Subcutaneous adipose tissue (tissue), 4 donors: ENCODE results near the gene MAN1A1. TPM values are rescaled to one million over a fixed set of nuclear protein-coding genes. Genes with fewer than 3 reads are reported as not detected.

Experiments used
- CTCF ChIP-seq: fragments of 450-650 bp; IDR thresholded peaks from one replicate; pipeline ENCODE4 v1.5.1; 2016; ENCODE audit warnings: low read depth, mild to moderate bottlenecking, control low read depth, antibody characterized with exemption, moderate library complexity
- total RNA-seq, 4 donors: library from RNA; depleted of rRNA; stranded (reverse); fragments of >200 nt; gene quantifications; one replicate each; pipeline ENCODE4 v1.1.0, GENCODE V29; 2016

The MAN1A1 gene
- total RNA-seq, 4 donors from 2014 or later: 268 to 470 (median 387) TPM

GRCh38 chr6:119145111-119145510 lies 204.4 kb downstream of the MAN1A1 start:
- no peak for TF ChIP-seq CTCF

GRCh38 chr6:119142637-119143036 lies 206.9 kb downstream of the MAN1A1 start:
- TF ChIP-seq CTCF: no peak

- no peak for TF ChIP-seq CTCF
Observed at GRCh38 chr6:119142041-119142440, 207.5 kb downstream of the MAN1A1 start.

- TF ChIP-seq CTCF: no peak
Observed at GRCh38 chr6:119140196-119141140, 209.1 kb downstream of the MAN1A1 start.

GRCh38 chr6:119138906-119139541 lies 210.5 kb downstream of the MAN1A1 start:
- TF ChIP-seq CTCF: no peak

- no peak for TF ChIP-seq CTCF
Observed at GRCh38 chr6:119137194-119138072, 212.1 kb downstream of the MAN1A1 start.
